Trophoblast cell (in vitro differentiated cells and primary cell): ENCODE data around the gene DPEP2.
"Not testable (repeated sequence)": the region's sequence is repeated elsewhere in the genome, so short reads cannot be mapped to it uniquely, and the experiment has no call there.

ENCODE experiments used
- DNase-seq, 2 donors: peaks; one replicate each; pipeline ENCODE4 v3.0.0-alpha.2; 2016
- H2AFZ ChIP-seq: 2 replicates; pipeline ENCODE4 v1.6.1; 2013; ENCODE audit warnings: low read length, moderate library complexity, mild to moderate bottlenecking; ENCODE audit not compliant: insufficient read depth, poor library complexity
- H2AK5ac ChIP-seq: 2 replicates; pipeline ENCODE4 v1.6.1; 2013; ENCODE audit warnings: mild to moderate bottlenecking, low read length
- H2BK120ac ChIP-seq: 2 replicates; pipeline ENCODE4 v1.6.1; 2013; ENCODE audit warnings: low read length, mild to moderate bottlenecking, moderate library complexity; ENCODE audit not compliant: insufficient read depth, poor library complexity
- H2BK12ac ChIP-seq: 2 replicates; pipeline ENCODE4 v1.6.1; 2013; ENCODE audit warnings: mild to moderate bottlenecking, low read length, moderate library complexity
- H2BK5ac ChIP-seq: 2 replicates; pipeline ENCODE4 v1.6.1; 2013; ENCODE audit warnings: low read length, low read depth, moderate library complexity, mild to moderate bottlenecking; ENCODE audit not compliant: poor library complexity
- H3K14ac ChIP-seq: 2 replicates; pipeline ENCODE4 v1.6.1; 2013; ENCODE audit warnings: mild to moderate bottlenecking, low read length
- H3K18ac ChIP-seq: 2 replicates; pipeline ENCODE4 v1.6.1; 2013; ENCODE audit warnings: mild to moderate bottlenecking, low read length
- H3K23ac ChIP-seq: 2 replicates; pipeline ENCODE4 v1.6.1; 2013; ENCODE audit warnings: low read length
- H3K27ac ChIP-seq: 2 replicates; pipeline ENCODE4 v1.5.1; 2013; ENCODE audit warnings: low read depth, mild to moderate bottlenecking, inconsistent platforms, low read length, moderate library complexity
- H3K27me3 ChIP-seq: 2 replicates; pipeline ENCODE4 v1.6.1; 2013; ENCODE audit warnings: inconsistent platforms, mild to moderate bottlenecking, low read length, moderate library complexity; ENCODE audit not compliant: insufficient read depth
- H3K36me3 ChIP-seq, 2 experiments: 1 replicate in 1 of 2; 2 replicates in 1 of 2; pipeline ENCODE4 v1.6.1; 2013; ENCODE audit warnings: low read length in 2 of 2, mild to moderate bottlenecking in 2 of 2, moderate library complexity in 1 of 2; ENCODE audit not compliant: insufficient read depth in 2 of 2, control insufficient read depth in 1 of 2
- H3K4ac ChIP-seq: 2 replicates; pipeline ENCODE4 v1.6.1; 2013; ENCODE audit warnings: low read depth, mild to moderate bottlenecking, low read length, moderate library complexity
- H3K4me1 ChIP-seq, 2 experiments: 1 replicate in 1 of 2; 2 replicates in 1 of 2; pipeline ENCODE4 v1.6.1; 2013; ENCODE audit warnings: low read length in 2 of 2, mild to moderate bottlenecking in 2 of 2, moderate library complexity in 1 of 2; ENCODE audit not compliant: insufficient read depth in 2 of 2, control insufficient read depth in 1 of 2
- H3K4me2 ChIP-seq: 2 replicates; pipeline ENCODE4 v1.6.1; 2013; ENCODE audit warnings: inconsistent platforms, mild to moderate bottlenecking, low read length, moderate library complexity
- H3K4me3 ChIP-seq: 2 replicates; pipeline ENCODE4 v1.5.1; 2013; ENCODE audit warnings: mild to moderate bottlenecking, low read depth, low read length, inconsistent platforms
- H3K79me1 ChIP-seq: one replicate; pipeline ENCODE4 v1.6.1; 2013; ENCODE audit warnings: low read length
- H3K79me2 ChIP-seq: 2 replicates; pipeline ENCODE4 v1.6.1; 2013; ENCODE audit warnings: low read length, mild to moderate bottlenecking; ENCODE audit not compliant: control insufficient read depth, insufficient read depth, poor library complexity
- H3K9ac ChIP-seq: 2 replicates; pipeline ENCODE4 v1.6.1; 2013; ENCODE audit warnings: mild to moderate bottlenecking, low read length
- H3K9me3 ChIP-seq: 2 replicates; pipeline ENCODE4 v1.6.1; 2013; ENCODE audit warnings: low read depth, mild to moderate bottlenecking, control low read depth, inconsistent platforms, low read length; ENCODE audit not compliant: insufficient read depth
- H4K12ac ChIP-seq: 2 replicates; pipeline ENCODE4 v1.6.1; 2013; ENCODE audit warnings: low read depth, mild to moderate bottlenecking, low read length, moderate library complexity
- H4K8ac ChIP-seq: 2 replicates; pipeline ENCODE4 v1.6.1; 2013; ENCODE audit warnings: low read depth, mild to moderate bottlenecking, low read length, moderate library complexity
- H4K91ac ChIP-seq: one replicate; pipeline ENCODE4 v1.6.1; 2013; ENCODE audit warnings: low read depth, mild to moderate bottlenecking, low read length, moderate library complexity
- WGBS: extraction: QIAGEN DNeasy Blood & Tissue Kit; methylation state at CpG from one replicate; pipeline ENCODE4 v1.1.7; 2013; ENCODE audit warnings: missing lambda C conversion rate; ENCODE audit not compliant: insufficient read length, insufficient coverage; ENCODE audit errors: extremely low coverage; 5-methylcytosine and 5-hydroxymethylcytosine counted together

Gene DPEP2

GRCh38 chr16:67975321-67976105 lies 23.8 kb downstream of the DPEP2 start:
- Histone ChIP-seq H3K4ac (no peak overlapping the region), H3K79me1 (no peaks in the 10 kb centered on the region), H2AK5ac (no peak overlapping the region), H3K79me2 (no peaks in the 10 kb centered on the region), H2AFZ (no peak overlapping the region), H3K18ac (no peak overlapping the region), H2BK12ac (no peak overlapping the region), H3K4me1 (no peaks in the 10 kb centered on the region), H3K27ac (no peak overlapping the region), H3K9ac (no peak overlapping the region), H3K23ac (no peak overlapping the region), H3K9me3 (peaks cover 3% of the 10 kb centered on the region), H3K4me3 (no peak overlapping the region), H3K4me2 (no peak overlapping the region), H3K14ac (no peak overlapping the region), H4K12ac (no peak overlapping the region), H4K8ac (no peak overlapping the region), H4K91ac (no peak overlapping the region), H2BK120ac (no peak overlapping the region), H2BK5ac (no peak overlapping the region), H3K27me3 (no peaks in the 10 kb centered on the region), H3K36me3 (no peaks in the 10 kb centered on the region)
- no peak for DNase-seq
- no CpG with 5 or more reads among the region's 14 CpGs for WGBS

- H2BK120ac ChIP-seq, H3K36me3 ChIP-seq, H2AFZ ChIP-seq, H3K4ac ChIP-seq, H3K4me2 ChIP-seq, H3K18ac ChIP-seq, H2AK5ac ChIP-seq, H3K27me3 ChIP-seq, H4K12ac ChIP-seq, H3K14ac ChIP-seq, H3K9ac ChIP-seq, H3K4me1 ChIP-seq, H3K23ac ChIP-seq, H4K91ac ChIP-seq, H2BK12ac ChIP-seq, H3K4me3 ChIP-seq, H3K27ac ChIP-seq, H2BK5ac ChIP-seq, H4K8ac ChIP-seq, H3K9me3 ChIP-seq: not testable (repeated sequence)
- Histone ChIP-seq H3K79me1 (peaks cover 15% of the 10 kb centered on the region), H3K79me2 (peaks cover 11% of the 10 kb centered on the region)
- peak; percentile 45 to 68 for DNase-seq
- WGBS = no CpG with 5 or more reads among the region's 7 CpGs
These were observed 27.0 kb downstream of the DPEP2 start for GRCh38 chr16:67972285-67972684.

DNA sequence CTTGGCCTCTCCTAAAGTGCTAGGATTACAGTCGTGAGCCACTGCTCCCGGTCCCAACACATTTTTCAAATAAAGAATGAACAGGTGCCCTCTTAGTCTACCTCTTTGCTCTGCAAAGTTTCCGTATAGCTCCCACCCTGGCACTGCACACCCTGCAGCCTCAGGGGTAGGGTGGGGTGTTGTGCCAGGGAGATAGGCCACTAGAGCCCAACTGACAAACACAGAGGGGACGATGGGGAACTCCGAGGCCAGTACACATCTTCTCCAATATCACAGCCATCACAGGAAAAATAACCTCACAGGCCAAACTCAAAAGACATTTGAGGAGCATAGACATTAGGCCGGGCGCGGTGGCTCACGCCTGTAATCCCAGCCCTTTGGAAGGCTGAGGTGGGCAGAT lies 28.2 kb downstream of the DPEP2 start:
- WGBS = no CpG with 5 or more reads among the region's 9 CpGs
- no peaks in the 10 kb centered on the region for H3K27me3 ChIP-seq

DNA sequence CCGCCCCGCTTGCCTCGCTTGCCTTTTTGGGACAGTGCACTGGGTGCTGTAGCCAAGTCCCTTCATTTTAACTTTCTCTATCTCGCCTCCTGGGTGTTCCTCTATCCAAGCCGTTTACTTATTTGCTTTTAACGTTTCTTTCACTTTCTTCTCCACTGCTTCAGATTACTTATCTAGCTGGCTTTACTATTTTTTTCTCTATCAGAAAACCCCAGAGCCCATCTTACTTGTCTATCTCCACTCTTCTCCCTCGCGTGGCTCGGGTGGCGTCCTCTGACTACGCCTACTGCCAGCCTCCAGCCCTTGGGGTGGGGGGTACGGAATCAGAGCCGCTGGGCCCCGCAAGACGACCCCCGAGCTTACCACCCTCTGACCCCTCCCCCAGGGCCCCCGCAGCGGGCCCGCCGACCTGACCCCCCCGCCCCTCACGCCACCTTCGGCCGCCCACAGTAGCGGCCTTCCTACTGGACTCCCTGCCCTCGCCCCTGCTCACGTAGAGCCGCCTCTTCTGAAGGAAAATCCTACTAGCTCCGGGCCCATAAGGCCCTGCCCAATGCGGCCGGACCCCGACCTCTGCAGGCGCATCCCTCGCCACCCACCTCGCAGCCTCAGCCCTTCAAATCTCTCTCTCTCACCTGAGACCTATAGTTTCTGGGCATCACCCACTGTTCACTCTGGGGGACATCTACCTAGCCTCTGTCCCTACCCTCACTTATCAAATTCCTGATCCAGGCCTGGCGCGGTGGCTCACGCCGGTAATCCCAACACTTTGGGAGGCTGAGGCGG lies 29.8 kb downstream of the DPEP2 start:
- H2AK5ac ChIP-seq = peak overlapping the region; percentile 18
- peak overlapping the region; percentile 37 for H4K91ac ChIP-seq
- DNase-seq = no peak
- no peak overlapping the region for H3K4me3 ChIP-seq
- H3K36me3 ChIP-seq = peaks cover 4 to 13% of the 10 kb centered on the region in 2 experiments
- no peak overlapping the region for H3K14ac ChIP-seq
- peak overlapping the region; percentile 7 for H2BK5ac ChIP-seq
- no peak overlapping the region for H3K4ac ChIP-seq
- peak overlapping the region; percentile 30 for H2BK12ac ChIP-seq
- peaks cover 29% of the 10 kb centered on the region for H3K79me1 ChIP-seq
- no peaks in the 10 kb centered on the region for H3K27me3 ChIP-seq
- peak overlapping the region; percentile 67 for H2BK120ac ChIP-seq
- H4K12ac ChIP-seq = peak overlapping the region; percentile 95
- H3K9ac ChIP-seq = no peak overlapping the region
- WGBS = no CpG with 5 or more reads among the region's 40 CpGs
- peaks cover 27% of the 10 kb centered on the region for H3K79me2 ChIP-seq
- peak overlapping the region; percentile 56 for H3K4me2 ChIP-seq
- H2AFZ ChIP-seq = peak overlapping the region; percentile 50
- no peak overlapping the region for H3K23ac ChIP-seq
- H4K8ac ChIP-seq = peak overlapping the region; percentile 75
- H3K27ac ChIP-seq = no peak overlapping the region
- no peaks in the 10 kb centered on the region for H3K9me3 ChIP-seq
- no peak overlapping the region for H3K18ac ChIP-seq
- H3K4me1 ChIP-seq = peaks cover 26 to 27% of the 10 kb centered on the region in 2 experiments

More for the DNA sequence above, 28.2 kb downstream of the DPEP2 start:
- Histone ChIP-seq H3K4me2 (no peak overlapping the region), H3K9me3 (peaks cover 3% of the 10 kb centered on the region), H4K8ac (no peak overlapping the region), H2BK12ac (no peak overlapping the region), H3K27ac (no peak overlapping the region), H3K36me3 (peaks cover 0 to 2% of the 10 kb centered on the region in 2 experiments), H3K9ac (no peak overlapping the region), H3K79me1 (peaks cover 22% of the 10 kb centered on the region), H2BK5ac (no peak overlapping the region), H3K4me3 (no peak overlapping the region), H3K79me2 (peaks cover 21% of the 10 kb centered on the region), H2AFZ (no peak overlapping the region), H2AK5ac (no peak overlapping the region), H3K4ac (no peak overlapping the region), H3K23ac (no peak overlapping the region), H2BK120ac (no peak overlapping the region), H3K18ac (no peak overlapping the region), H3K4me1 (peaks cover 15 to 18% of the 10 kb centered on the region in 2 experiments), H4K91ac (no peak overlapping the region), H4K12ac (no peak overlapping the region), H3K14ac (no peak overlapping the region)
- no peak for DNase-seq
